Endothelial cell of umbilical vein (primary cell): ENCODE results near the gene PCNX1.

ENCODE experiments used
- CTCF ChIP-seq, 2 donors: IDR thresholded peaks; 1 replicate in 1 of 2; 2 replicates in 1 of 2; pipeline ENCODE4 v1.5.1; 2011; ENCODE audit warnings: low read length in 2 of 2, mild to moderate bottlenecking in 2 of 2, moderate library complexity in 2 of 2, control low read depth in 1 of 2, inconsistent platforms in 1 of 2, low read depth in 1 of 2; ENCODE audit not compliant: insufficient read depth in 1 of 2; ENCODE audit errors: extremely low read depth in 1 of 2
- EZH2 ChIP-seq: IDR thresholded peaks from 2 replicates; pipeline ENCODE4 v1.6.1; 2012; ENCODE audit warnings: borderline replicate concordance, low read depth, mild to moderate bottlenecking, moderate library complexity, low read length, inconsistent platforms; ENCODE audit not compliant: severe bottlenecking
- GATA2 ChIP-seq: IDR thresholded peaks from 2 replicates; pipeline ENCODE4 v1.7.0; 2011; ENCODE audit warnings: low read depth, mild to moderate bottlenecking, moderate library complexity, mixed read lengths, low read length; ENCODE audit not compliant: insufficient read length, insufficient read depth
- MAX ChIP-seq: IDR thresholded peaks from 2 replicates; pipeline ENCODE4 v1.6.1; 2011; ENCODE audit not compliant: insufficient read depth, insufficient read length
- MYC ChIP-seq: IDR thresholded peaks from one replicate; pipeline ENCODE4 v1.6.1; 2011; ENCODE audit warnings: mild to moderate bottlenecking, low read depth, low read length
- POLR2A ChIP-seq: IDR thresholded peaks from 2 replicates; pipeline ENCODE4 v1.6.1; 2012; ENCODE audit warnings: low read depth, mild to moderate bottlenecking, control low read depth, low read length
- POLR2AphosphoS5 ChIP-seq: IDR thresholded peaks from 2 replicates; pipeline ENCODE4 v1.6.1; 2012; ENCODE audit warnings: low read depth, mild to moderate bottlenecking, control low read depth, low read length, moderate library complexity; ENCODE audit not compliant: insufficient read depth

GRCh38 chr14:71115306-71115705 lies 208.0 kb downstream of the PCNX1 start:
- no peak for TF ChIP-seq CTCF (IDR thresholded peaks at IDR 0.05; ENCODE audit: extremely low read depth in 1 of 2, insufficient read depth in 1 of 2, low read depth in 1 of 2, low read length in 2 of 2)
- no peak for TF ChIP-seq POLR2AphosphoS5
- TF ChIP-seq EZH2 = no peak
- no peak for TF ChIP-seq MAX
- no peak for TF ChIP-seq POLR2A
- no peak for TF ChIP-seq GATA2
- no peak for TF ChIP-seq MYC
